Stimulated activated CD4-positive, alpha-beta T cell treated with anti-CD3 and anti-CD28 coated beads, Interleukin-12 subunit alpha, Interleukin-12 subunit beta, amount 100 ng/mL, for 48 hours (primary cell): Measurements from ENCODE around the gene OMA1.
"Not testable (repeated sequence)": the region's sequence is repeated elsewhere in the genome, so short reads cannot be mapped to it uniquely, and the experiment has no call there.

Experiments
- DNase-seq, 3 donors: peaks; one replicate each; pipeline ENCODE4 v3.0.0-alpha.2; 2020; ENCODE audit warnings: low read depth in 2 of 3, low spot score in 1 of 3

The OMA1 gene

DNA sequence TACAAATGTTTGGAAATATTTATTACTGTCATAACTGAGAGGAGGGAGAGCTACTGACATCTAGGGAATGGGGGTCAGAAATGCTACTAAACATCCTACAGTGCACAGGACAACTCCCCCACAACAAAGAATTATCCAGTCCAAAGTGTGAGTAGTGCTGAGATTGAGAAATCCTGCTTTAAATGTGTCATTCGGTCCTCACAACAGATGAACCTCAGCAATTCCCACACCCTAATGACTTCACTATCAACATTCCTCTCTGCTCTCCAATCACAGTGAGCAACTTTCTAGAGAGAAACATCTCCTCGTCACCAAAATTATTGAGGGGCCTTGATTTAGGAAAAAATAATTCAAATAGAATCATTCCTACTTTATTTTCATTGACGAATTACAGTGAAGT lies 18.0 kb downstream of the OMA1 start:
- no peak for DNase-seq

DNA sequence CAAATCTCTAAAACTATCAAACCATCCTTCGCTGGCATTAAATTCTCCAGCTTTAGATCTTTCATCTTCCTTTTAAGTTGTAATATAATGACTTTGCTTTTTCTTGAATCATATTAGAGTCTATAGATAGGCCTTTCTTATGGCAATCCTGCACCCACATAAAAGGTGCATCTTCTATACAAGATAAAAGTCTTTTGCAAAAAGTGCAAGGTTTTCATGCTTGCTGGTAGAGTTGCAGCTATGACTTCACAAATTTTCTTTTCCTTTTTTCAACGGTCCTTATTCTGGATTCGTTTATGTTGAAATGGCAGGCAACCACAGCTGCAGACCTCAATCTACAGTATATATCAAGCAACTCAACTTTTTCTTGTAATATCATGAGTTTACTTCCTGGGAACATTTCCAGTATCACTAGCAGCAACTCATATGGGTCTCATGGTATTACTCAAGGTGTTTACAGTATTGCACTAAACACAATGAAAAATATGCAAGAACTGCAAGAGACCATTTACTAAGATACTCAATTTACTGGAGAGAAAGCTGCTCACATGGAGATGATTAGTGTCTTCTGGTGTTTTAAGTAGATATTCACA lies 22.1 kb downstream of the OMA1 start:
- no peak for DNase-seq

DNA sequence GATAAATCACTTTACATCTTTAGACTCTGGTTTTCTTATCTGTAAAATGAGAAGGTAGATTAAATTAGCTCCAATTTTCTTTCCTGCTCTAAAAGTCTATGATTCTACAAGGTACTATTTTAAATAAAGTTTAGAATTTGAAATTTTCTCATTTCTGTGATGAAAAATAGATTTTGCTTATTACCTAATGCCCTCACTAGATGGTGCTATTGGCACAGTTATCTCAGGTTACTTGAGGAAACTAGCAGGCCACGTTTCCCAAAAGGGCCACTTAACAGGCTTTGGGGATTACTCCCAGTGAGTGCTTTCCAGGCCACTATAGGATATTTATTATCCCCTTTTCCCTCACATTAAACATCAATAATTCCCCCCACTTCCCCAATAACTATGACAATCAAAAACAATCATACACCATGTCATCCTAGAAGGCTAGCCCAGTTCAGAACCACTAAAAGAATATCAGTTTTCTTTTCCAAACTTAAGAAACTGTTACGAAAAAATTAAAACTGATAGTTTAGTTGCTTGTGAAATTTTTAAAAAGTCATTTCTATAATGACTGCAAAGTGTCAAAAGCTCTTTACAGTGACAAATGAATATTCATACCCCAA lies 30.6 kb downstream of the OMA1 start:
- peak in 1 of 3 donors; percentile 27 for DNase-seq

DNA sequence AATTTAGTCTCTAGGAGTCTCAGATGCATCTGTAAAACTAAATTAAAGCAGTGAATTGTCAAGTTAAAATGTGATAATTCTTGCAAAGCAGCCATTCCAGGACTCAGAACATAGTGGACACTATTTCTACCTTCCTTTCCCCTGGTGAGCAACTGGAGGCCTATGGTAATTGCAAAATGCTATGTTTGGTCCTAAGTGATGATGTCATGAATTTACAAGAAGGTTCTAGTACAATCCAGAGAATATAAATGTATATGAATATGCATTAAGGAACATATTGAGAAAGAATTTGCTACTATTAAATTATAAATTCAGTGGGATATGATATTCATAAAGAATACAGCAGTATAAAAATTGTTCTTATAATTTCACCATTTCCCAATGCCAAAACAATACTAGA lies 32.6 kb downstream of the OMA1 start:
- DNase-seq, result no peak

DNA sequence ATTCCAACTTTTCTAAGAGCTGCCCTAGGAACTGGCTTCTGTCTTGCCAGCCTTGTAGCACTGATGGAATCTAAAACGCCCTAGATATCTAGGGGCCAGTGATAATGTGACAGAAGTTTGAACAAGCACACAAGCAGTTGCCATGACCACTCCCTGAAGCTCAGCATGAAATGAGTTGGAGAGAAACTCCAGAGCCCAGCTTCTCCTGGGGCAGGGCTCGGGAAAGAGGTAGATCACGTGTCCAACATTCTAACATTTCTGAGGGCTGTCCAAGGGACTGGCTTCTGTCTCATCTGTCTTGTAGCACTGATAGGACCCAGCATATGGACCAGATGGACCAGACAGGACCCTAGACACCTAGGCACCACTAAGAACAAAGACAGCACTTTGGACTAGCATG lies 37.9 kb downstream of the OMA1 start:
- no peak for DNase-seq

DNA sequence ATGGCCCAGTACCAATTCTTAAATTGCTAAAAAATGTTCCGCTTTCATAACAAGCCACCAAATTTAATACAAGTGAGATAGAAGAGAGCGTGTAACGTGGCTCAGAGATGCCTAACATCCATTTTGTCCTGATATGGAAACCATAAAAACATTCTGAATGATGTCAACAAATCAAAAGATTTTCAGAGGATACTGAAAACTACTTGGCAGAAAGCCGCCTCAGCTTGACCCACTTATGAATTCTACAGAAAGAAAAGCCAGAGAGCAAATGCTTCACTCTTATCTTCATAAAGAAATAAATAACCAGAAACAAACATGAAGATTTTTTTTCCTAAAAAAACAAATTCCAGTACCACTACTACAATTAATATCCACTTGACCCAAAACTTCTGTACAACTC lies 41.2 kb downstream of the OMA1 start:
- DNase-seq, result no peak

DNA sequence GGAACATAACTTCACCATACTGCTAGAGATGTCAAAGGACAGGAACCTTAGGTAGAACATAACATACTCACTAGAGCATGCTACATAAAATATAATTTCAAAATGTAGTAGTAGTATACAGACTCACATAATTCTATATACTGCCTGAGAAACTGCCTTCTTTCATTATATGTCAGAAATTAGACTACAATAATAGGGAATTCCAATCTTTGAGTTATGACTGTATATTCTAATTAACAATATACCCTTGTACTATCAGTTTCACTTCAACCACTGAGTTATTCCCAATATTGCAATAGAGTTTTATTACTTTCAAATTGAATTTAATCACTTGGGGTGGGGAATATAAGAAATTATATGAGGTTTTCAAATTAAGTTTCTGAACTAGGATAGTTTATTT lies 44.0 kb downstream of the OMA1 start:
- DNase-seq, result no peak

DNA sequence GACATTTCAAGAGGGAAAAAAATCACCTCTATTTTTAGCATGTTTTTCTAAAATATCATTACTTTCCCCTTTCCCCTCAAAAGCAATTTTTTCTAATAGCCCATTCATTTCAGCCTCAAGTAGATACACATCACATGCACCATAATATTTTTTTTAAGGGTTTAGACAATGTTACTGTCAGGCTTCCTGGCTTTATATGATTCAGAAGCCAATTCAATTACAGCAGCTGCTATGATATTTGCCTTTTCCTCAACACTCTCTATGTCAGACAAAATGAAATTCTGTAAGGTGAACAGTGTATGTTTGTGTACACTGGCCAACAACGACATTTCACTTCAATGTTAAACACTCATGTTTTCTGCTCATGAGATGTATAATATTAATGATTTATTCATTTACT lies 46.5 kb downstream of the OMA1 start:
- DNase-seq, result no peak

DNA sequence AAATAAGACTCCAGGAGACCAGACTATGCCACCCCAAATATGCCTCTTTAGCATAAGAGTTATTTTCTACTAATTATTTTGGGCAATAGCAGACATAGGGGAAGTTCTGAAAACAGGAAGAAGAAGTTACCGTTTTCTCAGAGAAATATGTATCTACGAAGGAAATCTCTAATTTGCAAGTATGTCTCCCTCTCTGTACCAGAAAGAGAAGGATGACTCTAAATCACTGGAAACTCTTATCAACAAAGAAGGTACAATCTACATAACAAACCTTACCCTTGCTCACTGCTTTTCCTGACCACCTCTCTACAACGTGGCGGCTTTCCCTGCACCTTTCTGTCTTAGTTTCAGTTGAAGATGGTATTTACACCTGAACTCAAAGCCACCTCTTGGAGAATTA lies 49.0 kb downstream of the OMA1 start:
- DNase-seq, result no peak

DNA sequence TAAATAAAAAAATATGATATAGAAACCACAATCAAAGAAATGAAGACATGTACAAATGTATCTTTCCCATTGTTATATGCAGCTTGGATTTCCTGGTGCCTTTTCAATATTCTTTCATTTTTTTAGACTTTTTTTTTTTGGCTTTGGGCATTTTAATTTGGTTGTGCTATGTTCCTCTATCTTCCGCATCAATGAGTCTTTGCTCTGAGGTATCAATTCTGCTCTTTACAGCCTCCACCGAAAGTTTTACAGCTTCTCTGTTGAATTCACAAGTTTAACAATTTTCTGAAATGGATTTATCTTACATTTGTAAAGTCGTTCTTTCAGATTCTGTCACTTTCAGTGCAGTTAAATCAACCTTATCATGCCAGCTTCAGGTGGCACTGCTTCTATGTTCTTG lies 50.5 kb downstream of the OMA1 start:
- no peak for DNase-seq

DNA sequence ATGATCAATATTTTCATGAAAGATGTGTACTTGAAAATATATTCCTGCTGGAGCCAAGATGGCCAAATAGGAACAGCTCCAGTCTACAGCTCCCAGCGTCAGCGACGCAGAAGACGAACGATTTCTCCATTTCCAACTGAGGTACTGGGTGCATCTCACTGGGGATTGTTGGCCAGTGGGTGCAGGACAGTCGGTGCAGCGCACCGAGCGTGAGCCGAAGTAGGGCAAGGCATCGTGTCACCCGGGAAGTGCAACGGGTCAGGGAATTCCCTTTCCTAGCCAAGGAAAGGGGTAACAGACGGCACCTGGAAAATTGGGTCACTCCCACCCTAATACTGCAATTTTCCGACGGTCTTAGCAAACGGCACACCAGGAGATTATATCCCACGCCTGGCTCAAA lies 57.6 kb downstream of the OMA1 start:
- DNase-seq, result not testable (repeated sequence)

DNA sequence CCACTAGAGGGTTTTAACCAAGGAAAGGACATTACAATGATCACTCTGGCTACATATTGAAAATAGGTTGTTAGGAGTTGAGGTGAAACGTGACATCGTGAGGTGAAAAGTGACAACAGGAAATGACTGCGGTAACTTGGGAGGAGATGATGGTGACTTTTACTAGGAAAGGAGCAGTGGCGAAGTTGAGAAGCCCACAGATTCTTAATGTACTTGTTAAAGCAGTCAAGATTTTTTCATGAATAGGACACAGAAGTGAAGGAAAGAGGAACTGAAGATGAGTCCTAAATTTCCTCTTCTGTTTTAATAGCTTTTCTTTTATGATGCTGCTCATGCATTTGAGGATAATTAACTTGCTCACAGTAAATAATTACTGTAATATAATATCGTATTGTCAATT lies 59.5 kb downstream of the OMA1 start:
- DNase-seq, result no peak

DNA sequence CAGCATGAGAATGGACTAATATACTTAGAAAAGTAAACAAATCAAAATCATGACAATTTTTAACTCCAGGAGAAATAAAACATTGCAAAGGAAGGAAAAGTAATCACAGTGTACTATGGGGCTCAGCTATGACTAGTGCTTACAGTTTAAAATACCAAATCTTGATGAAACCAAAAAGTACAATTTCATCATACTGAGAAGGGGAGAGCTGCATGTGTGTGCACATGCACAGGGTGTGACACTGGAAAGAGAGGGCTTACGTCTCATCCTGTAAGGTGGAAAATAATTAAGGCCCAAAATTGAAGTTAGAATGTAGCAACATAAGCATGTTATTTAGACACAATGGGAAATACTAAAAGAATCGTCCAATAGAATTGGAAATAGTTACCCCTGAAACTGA lies 64.6 kb downstream of the OMA1 start:
- DNase-seq, result no peak

DNA sequence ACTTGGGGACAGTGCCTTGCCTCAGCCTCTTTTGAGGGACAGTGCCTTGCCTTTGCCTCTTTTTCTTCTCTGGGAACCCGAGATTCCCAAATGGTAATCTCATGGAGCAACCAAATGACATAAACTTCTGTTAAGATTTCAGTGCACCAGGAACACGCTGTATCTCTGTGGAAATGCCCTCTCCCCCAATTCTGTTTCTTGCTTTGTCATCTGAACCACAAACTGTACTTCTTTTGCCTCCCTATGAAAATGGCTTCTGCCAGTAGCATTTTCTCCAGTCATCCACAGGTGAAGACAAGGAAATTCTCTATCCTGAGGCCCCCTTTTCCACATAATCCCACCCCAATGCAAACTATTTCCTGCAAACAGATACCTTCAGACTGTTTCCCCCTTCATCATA lies 66.3 kb downstream of the OMA1 start:
- no peak for DNase-seq

DNA sequence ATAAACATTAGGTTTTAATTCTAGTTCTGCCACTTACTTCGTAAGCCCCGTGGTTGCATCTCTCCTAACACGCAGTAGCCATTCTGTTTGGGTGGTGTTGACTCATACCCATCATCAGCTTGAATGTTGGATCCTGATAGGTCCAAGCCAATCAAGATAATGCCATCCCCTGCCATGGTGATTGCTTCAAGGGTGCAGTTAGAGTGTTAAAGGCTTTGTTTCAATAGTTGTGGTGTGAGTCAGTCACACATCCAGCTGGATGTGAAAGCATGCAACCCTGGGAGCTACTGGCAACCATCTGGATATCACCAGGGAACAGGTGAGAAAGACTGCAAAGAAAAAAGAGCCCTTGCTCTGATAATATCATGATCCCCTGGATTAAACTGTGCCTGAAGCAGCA lies 69.1 kb downstream of the OMA1 start:
- DNase-seq, result no peak

DNA sequence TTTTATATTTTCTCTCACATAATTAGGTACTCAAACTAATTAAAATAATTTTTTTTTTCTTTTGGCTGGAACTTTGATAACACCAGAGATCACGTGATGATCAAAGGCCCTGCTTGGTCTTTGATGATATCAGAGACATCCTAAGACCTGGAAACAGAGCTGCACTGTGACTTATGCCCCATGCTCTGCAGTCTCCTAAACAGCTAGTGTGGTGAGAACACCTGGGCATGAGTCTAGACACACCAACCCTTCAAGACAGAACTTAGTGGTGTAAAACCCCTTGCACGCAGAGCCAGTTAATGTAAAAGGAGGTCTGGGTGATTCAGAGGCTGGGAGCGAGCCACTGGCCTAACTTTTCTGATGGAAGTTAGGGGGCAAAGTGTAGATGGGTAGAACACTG lies 70.3 kb downstream of the OMA1 start:
- no peak for DNase-seq

DNA sequence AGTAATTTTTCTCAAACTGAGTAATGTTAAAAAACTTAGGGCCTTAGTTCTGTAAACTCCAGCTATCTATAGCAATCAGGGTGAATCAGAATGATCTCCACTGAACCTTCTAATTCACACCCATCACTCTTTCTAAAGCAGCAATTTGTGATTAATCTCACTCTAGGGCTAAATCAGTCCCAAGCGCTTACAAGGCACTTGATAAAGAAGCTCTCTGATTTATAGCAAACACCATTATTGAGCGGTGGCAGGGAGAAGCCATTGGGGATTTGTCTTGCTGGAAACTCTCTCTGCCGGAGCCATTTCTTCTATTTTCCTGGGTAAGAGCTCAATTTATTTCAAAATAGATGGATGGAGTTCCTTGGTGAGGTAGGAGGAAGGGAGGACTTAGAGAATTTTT lies 77.0 kb downstream of the OMA1 start:
- DNase-seq, result no peak

DNA sequence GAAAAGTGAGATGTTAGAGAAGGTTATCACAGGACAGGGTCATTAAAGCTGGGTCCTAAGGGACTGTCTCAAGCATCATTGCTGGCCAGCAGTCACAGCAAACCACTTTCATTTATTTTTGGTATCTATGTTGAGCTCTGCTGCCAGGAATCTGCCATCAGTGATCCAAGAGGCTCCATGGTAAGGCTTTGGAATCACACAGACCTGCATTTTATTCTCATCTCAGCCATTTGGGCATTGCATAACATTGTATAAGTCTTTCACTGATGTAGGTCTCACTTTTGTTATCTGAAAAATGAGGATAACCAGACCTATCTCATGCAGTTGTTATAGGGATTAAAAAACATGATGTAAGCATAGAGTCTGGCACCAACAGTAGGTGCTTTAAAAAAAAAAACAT lies 77.5 kb downstream of the OMA1 start:
- no peak for DNase-seq

DNA sequence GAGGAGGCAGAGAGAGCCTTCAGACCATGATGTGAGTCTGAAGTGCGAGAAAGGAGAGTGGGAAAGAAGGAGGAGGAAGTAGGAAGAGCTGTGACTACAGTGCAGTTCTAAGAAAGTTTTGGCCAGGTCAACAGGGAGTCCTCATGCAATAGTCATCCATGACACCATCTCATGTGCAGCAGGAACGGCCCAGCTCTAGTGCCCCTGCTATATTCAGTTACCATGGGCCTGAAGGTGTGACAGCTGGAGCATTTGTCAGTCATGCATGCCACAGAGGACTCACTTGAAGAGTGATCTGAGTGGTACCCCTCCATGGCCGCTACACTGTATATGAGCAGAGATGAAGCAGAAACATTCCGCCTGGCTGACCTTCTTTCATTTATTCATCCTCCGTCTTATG lies 77.9 kb downstream of the OMA1 start:
- no peak for DNase-seq

DNA sequence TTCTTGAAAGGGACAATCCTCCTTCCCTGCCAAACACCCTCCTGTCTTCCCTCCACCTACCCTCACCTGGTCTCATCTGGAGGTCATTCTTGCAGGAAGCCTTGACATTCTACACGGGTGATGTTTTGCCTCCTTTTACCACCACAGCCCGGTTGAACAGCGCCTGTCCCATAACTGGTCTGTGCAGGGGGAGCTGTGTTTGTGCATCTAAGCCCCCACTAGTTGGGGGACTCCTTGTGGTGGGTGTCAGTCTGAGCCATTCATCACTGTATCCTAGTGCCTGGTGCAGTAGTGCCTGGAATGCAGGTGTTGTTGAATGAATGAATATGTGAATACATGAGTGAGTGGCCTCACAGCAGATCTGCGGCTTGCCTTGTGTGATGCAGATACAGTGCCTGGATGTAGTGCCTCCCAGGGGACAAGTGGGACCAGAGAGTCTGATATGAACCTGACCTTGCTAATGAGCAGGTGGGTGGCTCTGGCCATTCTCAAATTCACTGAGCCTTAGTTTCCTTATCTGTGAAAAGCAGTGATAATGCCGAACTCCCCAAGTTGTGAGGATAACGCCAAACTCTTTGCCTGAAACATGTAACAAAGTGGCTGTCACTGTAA lies 79.8 kb downstream of the OMA1 start:
- no peak for DNase-seq

DNA sequence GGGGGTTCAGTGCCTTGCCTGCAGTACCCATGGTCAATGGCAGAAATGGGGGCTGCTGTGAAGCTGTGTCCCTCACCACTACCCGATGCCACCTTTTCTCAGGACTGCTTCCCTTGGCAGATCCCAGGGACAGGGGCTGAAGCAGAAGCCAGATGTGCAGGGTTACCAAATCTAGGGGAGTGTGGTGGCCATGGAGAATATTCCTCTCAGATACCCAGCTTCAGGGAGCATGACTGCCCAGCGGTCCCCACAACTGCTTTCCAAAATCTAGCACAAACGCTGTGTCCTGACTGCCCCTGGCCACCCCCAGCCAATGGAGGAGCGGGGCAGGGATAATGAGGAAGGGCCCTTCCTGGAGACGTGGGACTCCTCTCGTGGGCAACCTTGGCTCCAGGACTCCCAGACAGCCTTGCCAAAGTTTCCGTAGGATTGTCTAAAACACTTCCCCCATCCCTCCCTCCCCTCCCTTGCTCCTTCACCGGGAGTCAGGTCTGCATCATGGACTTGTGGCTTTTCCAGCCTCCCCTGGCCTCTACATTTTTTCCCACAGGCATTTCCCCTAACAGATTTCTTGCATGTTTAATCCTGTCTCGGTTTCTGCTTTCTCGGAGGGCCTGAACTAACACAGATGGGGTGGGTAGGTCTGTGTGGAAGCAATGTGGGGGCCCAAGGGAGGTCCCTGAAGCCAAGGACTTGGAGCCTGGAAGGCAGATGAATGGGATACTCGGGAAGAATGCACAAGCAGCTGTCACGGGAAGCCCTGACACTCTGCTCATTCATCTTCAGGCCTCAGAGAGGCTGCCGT lies 80.5 kb downstream of the OMA1 start:
- no peak for DNase-seq

DNA sequence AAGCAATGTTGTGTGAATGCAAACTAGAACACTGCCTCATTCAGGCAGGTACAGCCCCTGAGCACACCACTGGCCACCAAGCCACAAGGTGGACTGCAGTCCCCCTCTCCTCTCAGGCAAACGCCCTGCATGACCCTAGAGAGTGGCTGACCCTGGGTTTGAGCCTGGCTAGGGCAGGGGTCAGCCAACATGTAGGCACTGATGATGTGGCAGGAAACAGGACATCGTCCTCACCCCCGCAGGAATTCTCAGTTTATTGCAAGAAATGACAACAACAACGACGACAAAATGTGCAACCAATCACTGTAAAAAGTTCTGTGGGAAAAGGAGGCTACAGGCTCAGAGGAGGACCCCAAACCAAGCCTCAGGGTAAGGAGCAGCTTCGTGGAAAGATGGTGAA lies 81.3 kb downstream of the OMA1 start:
- DNase-seq, result no peak
